ENCODE data around the gene SORCS2. TPM values are rescaled to one million over a fixed set of nuclear protein-coding genes. Genes with fewer than 3 reads are reported as not detected.
A peak's percentile ranks its signal among the peaks of the same experiment; 100 is the strongest.

SORCS2 gene
- polyA plus RNA-seq, 1 donor (not counting 4 experiments of a cell fraction or from before 2014, with no cell fraction given) = 0.09 TPM

DNA sequence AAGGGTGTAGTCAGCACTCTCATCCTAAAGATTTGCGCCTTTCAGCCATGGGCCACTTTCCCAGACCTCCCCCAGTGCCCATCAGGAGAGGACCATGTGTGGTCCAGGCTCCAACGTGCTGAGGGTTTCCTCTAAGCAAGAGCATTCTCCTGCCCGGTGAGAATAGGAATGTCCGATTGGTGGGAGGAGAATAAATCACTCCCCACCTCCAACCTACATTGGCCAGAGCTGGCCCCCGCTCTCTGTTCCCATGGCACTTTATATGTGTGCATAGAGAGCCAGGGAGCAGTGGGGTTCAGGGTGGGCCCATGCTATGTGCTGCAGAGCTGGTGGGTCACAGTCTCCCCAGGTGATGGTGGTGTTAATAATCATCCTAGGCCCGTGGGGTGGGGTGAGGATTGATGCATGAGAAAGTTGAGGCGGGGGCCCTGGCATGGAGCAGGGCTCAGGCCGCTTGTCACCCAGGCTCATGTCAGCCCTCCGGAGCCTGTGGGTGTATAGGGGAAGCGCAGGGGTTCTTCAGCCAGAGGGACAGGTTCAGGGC lies 6.8 kb upstream of the SORCS2 start:
- dilution Hi-C loops (cut with MboI; ENCODE audit: extremely low pct_ligation_motif_present, low sequenced_read_pairs) = no loop called here
- no peak overlapping the region for H3K4me3 ChIP-seq (ENCODE audit: control insufficient read depth in 2 of 3, extremely low read depth in 1 of 3, insufficient read depth in 2 of 3, low read depth in 1 of 3, low read length in 3 of 3)
- DNase-seq (ENCODE audit: low read depth, low spot score) = no peak
- no peak overlapping the region for H3K4me2 ChIP-seq (ENCODE audit: control insufficient read depth, extremely low read depth, insufficient read depth, low read depth, low read length)
- FAIRE-seq = no peak
- no peaks in the 10 kb centered on the region for H3K4me1 ChIP-seq (ENCODE audit: control insufficient read depth, extremely low read depth, insufficient read depth, low read length)
- no peaks in the 10 kb centered on the region for H3K9me1 ChIP-seq (ENCODE audit: control insufficient read depth, extremely low read depth, insufficient read depth, low read length)
- H3K9ac ChIP-seq (ENCODE audit: control insufficient read depth, extremely low read depth, insufficient read depth, low read length) = no peak overlapping the region
- TF ChIP-seq, protein P1, sequence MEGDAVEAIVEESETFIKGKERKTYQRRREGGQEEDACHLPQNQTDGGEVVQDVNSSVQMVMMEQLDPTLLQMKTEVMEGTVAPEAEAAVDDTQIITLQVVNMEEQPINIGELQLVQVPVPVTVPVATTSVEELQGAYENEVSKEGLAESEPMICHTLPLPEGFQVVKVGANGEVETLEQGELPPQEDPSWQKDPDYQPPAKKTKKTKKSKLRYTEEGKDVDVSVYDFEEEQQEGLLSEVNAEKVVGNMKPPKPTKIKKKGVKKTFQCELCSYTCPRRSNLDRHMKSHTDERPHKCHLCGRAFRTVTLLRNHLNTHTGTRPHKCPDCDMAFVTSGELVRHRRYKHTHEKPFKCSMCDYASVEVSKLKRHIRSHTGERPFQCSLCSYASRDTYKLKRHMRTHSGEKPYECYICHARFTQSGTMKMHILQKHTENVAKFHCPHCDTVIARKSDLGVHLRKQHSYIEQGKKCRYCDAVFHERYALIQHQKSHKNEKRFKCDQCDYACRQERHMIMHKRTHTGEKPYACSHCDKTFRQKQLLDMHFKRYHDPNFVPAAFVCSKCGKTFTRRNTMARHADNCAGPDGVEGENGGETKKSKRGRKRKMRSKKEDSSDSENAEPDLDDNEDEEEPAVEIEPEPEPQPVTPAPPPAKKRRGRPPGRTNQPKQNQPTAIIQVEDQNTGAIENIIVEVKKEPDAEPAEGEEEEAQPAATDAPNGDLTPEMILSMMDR (optimal IDR thresholded peaks at IDR 0.05 in 1 of 3, IDR thresholded peaks at IDR 0.05 in 1 of 3, conservative IDR thresholded peaks at IDR 0.05 in 1 of 3; ENCODE audit: extremely low read depth in 1 of 3, insufficient read depth in 2 of 3, low read length in 3 of 3) = no peak
- TF ChIP-seq EZH2 (IDR thresholded peaks at IDR 0.05; ENCODE audit: low read length) = no peak
- H3K79me2 ChIP-seq (ENCODE audit: control insufficient read depth, insufficient read depth, low read length) = no peaks in the 10 kb centered on the region
- no peak overlapping the region for H3K27ac ChIP-seq (ENCODE audit: control insufficient read depth, insufficient read depth, low read length)
- no peaks in the 10 kb centered on the region for H4K20me1 ChIP-seq (ENCODE audit: control insufficient read depth, extremely low read depth, insufficient read depth, low read length)
- H2AFZ ChIP-seq (ENCODE audit: control insufficient read depth, low read length) = no peak overlapping the region
- no peaks in the 10 kb centered on the region for H3K36me3 ChIP-seq (ENCODE audit: control insufficient read depth in 2 of 2, extremely low read depth in 1 of 2, insufficient read depth in 2 of 2, low read length in 2 of 2)
- peaks cover 21% of the 10 kb centered on the region for H3K27me3 ChIP-seq (ENCODE audit: control insufficient read depth, extremely low read depth, insufficient read depth, low read length)
- no peaks in the 10 kb centered on the region for H3K9me3 ChIP-seq (ENCODE audit: control insufficient read depth, low read depth, low read length)

- Histone ChIP-seq H3K36me3 (ENCODE audit: control insufficient read depth in 2 of 2, extremely low read depth in 1 of 2, insufficient read depth in 2 of 2, low read length in 2 of 2) (no peaks in the 10 kb centered on the region), H3K4me3 (ENCODE audit: control insufficient read depth in 2 of 3, extremely low read depth in 1 of 3, insufficient read depth in 2 of 3, low read depth in 1 of 3, low read length in 3 of 3) (no peak overlapping the region), H3K9me3 (ENCODE audit: control insufficient read depth, low read depth, low read length) (no peaks in the 10 kb centered on the region), H3K4me1 (ENCODE audit: control insufficient read depth, extremely low read depth, insufficient read depth, low read length) (no peaks in the 10 kb centered on the region), H3K79me2 (ENCODE audit: control insufficient read depth, insufficient read depth, low read length) (no peaks in the 10 kb centered on the region), H3K27me3 (ENCODE audit: control insufficient read depth, extremely low read depth, insufficient read depth, low read length) (peaks cover 24% of the 10 kb centered on the region), H3K4me2 (ENCODE audit: control insufficient read depth, extremely low read depth, insufficient read depth, low read depth, low read length) (no peak overlapping the region), H2AFZ (ENCODE audit: control insufficient read depth, low read length) (no peak overlapping the region), H3K27ac (ENCODE audit: control insufficient read depth, insufficient read depth, low read length) (no peak overlapping the region), H3K9me1 (ENCODE audit: control insufficient read depth, extremely low read depth, insufficient read depth, low read length) (no peaks in the 10 kb centered on the region), H4K20me1 (ENCODE audit: control insufficient read depth, extremely low read depth, insufficient read depth, low read length) (no peaks in the 10 kb centered on the region), H3K9ac (ENCODE audit: control insufficient read depth, extremely low read depth, insufficient read depth, low read length) (no peak overlapping the region)
- no peak for FAIRE-seq
- DNase-seq (ENCODE audit: low read depth, low spot score) = no peak
- TF ChIP-seq EZH2 (IDR thresholded peaks at IDR 0.05; ENCODE audit: low read length) = no peak
- TF ChIP-seq, protein P1 (optimal IDR thresholded peaks at IDR 0.05 in 1 of 3, IDR thresholded peaks at IDR 0.05 in 1 of 3, conservative IDR thresholded peaks at IDR 0.05 in 1 of 3; ENCODE audit: extremely low read depth in 1 of 3, insufficient read depth in 2 of 3, low read length in 3 of 3) = peak in 2 of 3 experiments; percentile 35 to 66
- dilution Hi-C loops (cut with MboI; ENCODE audit: extremely low pct_ligation_motif_present, low sequenced_read_pairs) = no loop called here
Measured at GRCh38 chr4:7186031-7186430, 6.3 kb upstream of the SORCS2 start.

Measured in keratinocyte (primary cell).